Suprapubic skin (tissue), 4 donors: ENCODE measurements around the gene ASTN2. TPM values are rescaled to one million over a fixed set of nuclear protein-coding genes. Genes with fewer than 3 reads are reported as not detected.

Experiments
- DNase-seq, 2 donors: peaks; one replicate each; pipeline ENCODE4 v3.0.0-alpha.2; 2019; ENCODE audit warnings: low spot score in 2 of 2
- H3K27ac ChIP-seq: fragments of 200-600 bp; sonication (generic); one replicate; pipeline ENCODE4 v1.5.1; 2019
- H3K27me3 ChIP-seq: fragments of 200-600 bp; sonication (generic); one replicate; pipeline ENCODE4 v1.5.1; 2019
- H3K36me3 ChIP-seq: fragments of 200-600 bp; sonication (generic); one replicate; pipeline ENCODE4 v1.5.1; 2019
- H3K4me1 ChIP-seq: fragments of 200-600 bp; sonication (generic); one replicate; pipeline ENCODE4 v1.5.1; 2019
- H3K4me3 ChIP-seq: fragments of 200-600 bp; sonication (generic); one replicate; pipeline ENCODE4 v1.5.1; 2019; ENCODE audit warnings: mild to moderate bottlenecking
- H3K9me3 ChIP-seq: fragments of 200-600 bp; sonication (generic); one replicate; pipeline ENCODE4 v1.5.1; 2019
- CTCF ChIP-seq, 2 donors: fragments of 200-600 bp in 1 of 2; fragments of 450-650 bp in 1 of 2; sonication (generic) in 1 of 2; IDR thresholded peaks; one replicate each; pipeline ENCODE4 v1.5.1; 2016 to 2019; ENCODE audit warnings: antibody characterized with exemption in 2 of 2, mild to moderate bottlenecking in 1 of 2, moderate library complexity in 1 of 2
- EP300 ChIP-seq: sonication (generic); formaldehyde crosslinking; IDR thresholded peaks from one replicate; pipeline ENCODE4 v1.6.1; 2017; ENCODE audit warnings: antibody characterized with exemption
- POLR2A ChIP-seq, 2 donors: fragments of 450-650 bp; IDR thresholded peaks; one replicate each; pipeline ENCODE4 v1.6.1; 2017; ENCODE audit warnings: antibody characterized with exemption in 2 of 2, mild to moderate bottlenecking in 2 of 2, moderate library complexity in 2 of 2
- POLR2AphosphoS5 ChIP-seq, 3 donors: sonication (generic); formaldehyde crosslinking; IDR thresholded peaks; one replicate each; pipeline ENCODE4 v1.6.1; 2017; ENCODE audit warnings: antibody characterized with exemption in 3 of 3
- WGBS: methylation state at CpG from one replicate; pipeline ENCODE4 v1.1.5; 2018; 5-methylcytosine and 5-hydroxymethylcytosine counted together
- total RNA-seq, 4 donors: library from RNA; depleted of rRNA; stranded (reverse); fragments of >200 nt; gene quantifications; one replicate each; pipeline ENCODE4 v1.1.0, GENCODE V29; 2016

ASTN2 gene
- total RNA-seq, 4 donors from 2014 or later: 2.0 to 6.9 (median 3.8) TPM

GRCh38 chr9:117093891-117094844 lies 320.7 kb downstream of the ASTN2 start:
- Histone ChIP-seq H3K27me3 (no peaks in the 10 kb centered on the region), H3K27ac (no peak overlapping the region), H3K4me3 (no peak overlapping the region), H3K4me1 (peaks cover 6% of the 10 kb centered on the region), H3K36me3 (no peaks in the 10 kb centered on the region), H3K9me3 (no peaks in the 10 kb centered on the region)
- 50% methylated on average over 4 of the region's 4 CpGs for WGBS
- TF ChIP-seq CTCF (IDR thresholded peaks at IDR 0.05) (no peak), POLR2AphosphoS5 (IDR thresholded peaks at IDR 0.05) (no peak), EP300 (no peak), POLR2A (IDR thresholded peaks at IDR 0.05) (no peak)
- DNase-seq: no peak

GRCh38 chr9:117092582-117092981 lies 322.3 kb downstream of the ASTN2 start:
- TF ChIP-seq POLR2A (IDR thresholded peaks at IDR 0.05): no peak

GRCh38 chr9:117091529-117091928 lies 323.3 kb downstream of the ASTN2 start:
- WGBS: 44% methylated on average over 4 of the region's 4 CpGs
- no peaks in the 10 kb centered on the region for H3K27me3 ChIP-seq
- H3K27ac ChIP-seq: no peak overlapping the region
- no peaks in the 10 kb centered on the region for H3K9me3 ChIP-seq
- H3K4me1 ChIP-seq: no peaks in the 10 kb centered on the region
- TF ChIP-seq EP300: no peak
- no peak for TF ChIP-seq POLR2AphosphoS5 (IDR thresholded peaks at IDR 0.05)
- no peak for TF ChIP-seq POLR2A (IDR thresholded peaks at IDR 0.05)
- no peak for TF ChIP-seq CTCF (IDR thresholded peaks at IDR 0.05)
- no peaks in the 10 kb centered on the region for H3K36me3 ChIP-seq
- no peak for DNase-seq
- H3K4me3 ChIP-seq: no peak overlapping the region

More at GRCh38 chr9:117092582-117092981, 322.3 kb downstream of the ASTN2 start:
- 0% methylated on average over 1 of the region's 1 CpG for WGBS
- no peak for DNase-seq
- no peaks in the 10 kb centered on the region for H3K9me3 ChIP-seq
- H3K27ac ChIP-seq: no peak overlapping the region
- H3K4me3 ChIP-seq: no peak overlapping the region
- H3K36me3 ChIP-seq: no peaks in the 10 kb centered on the region
- H3K27me3 ChIP-seq: no peaks in the 10 kb centered on the region
- H3K4me1 ChIP-seq: no peaks in the 10 kb centered on the region

GRCh38 chr9:117088786-117089185 lies 326.1 kb downstream of the ASTN2 start:
- WGBS: 76% methylated on average over 6 of the region's 6 CpGs
- no peaks in the 10 kb centered on the region for H3K36me3 ChIP-seq
- H3K9me3 ChIP-seq: no peaks in the 10 kb centered on the region
- TF ChIP-seq EP300 (no peak), CTCF (IDR thresholded peaks at IDR 0.05) (no peak), POLR2A (IDR thresholded peaks at IDR 0.05) (no peak), POLR2AphosphoS5 (IDR thresholded peaks at IDR 0.05) (no peak)
- no peak overlapping the region for H3K4me3 ChIP-seq
- no peak for DNase-seq
- H3K27me3 ChIP-seq: no peaks in the 10 kb centered on the region
- H3K27ac ChIP-seq: no peak overlapping the region
- no peaks in the 10 kb centered on the region for H3K4me1 ChIP-seq

GRCh38 chr9:117088140-117088539 lies 326.7 kb downstream of the ASTN2 start:
- Histone ChIP-seq H3K4me3 (no peak overlapping the region), H3K9me3 (no peaks in the 10 kb centered on the region), H3K36me3 (no peaks in the 10 kb centered on the region), H3K27me3 (no peaks in the 10 kb centered on the region), H3K27ac (no peak overlapping the region), H3K4me1 (no peaks in the 10 kb centered on the region)
- 47% methylated on average over 4 of the region's 4 CpGs for WGBS
- DNase-seq: no peak
- TF ChIP-seq POLR2AphosphoS5 (IDR thresholded peaks at IDR 0.05) (no peak), CTCF (IDR thresholded peaks at IDR 0.05) (no peak), POLR2A (IDR thresholded peaks at IDR 0.05) (no peak), EP300 (no peak)
